A673 (cell line): ENCODE data around the gene SSX5. TPM values are rescaled to one million over a fixed set of nuclear protein-coding genes. Genes with fewer than 3 reads are reported as not detected.
"Not testable (repeated sequence)": the region's sequence is repeated elsewhere in the genome, so short reads cannot be mapped to it uniquely, and the experiment has no call there.

Experiments used
- BruUV-seq: library from RNA; stranded (reverse); fragments of 400-500 nt; replicated peaks from 2 replicates; lab custom pipeline; 2021; lab: Mats Ljungman, UMichigan
- CTCF ChIA-PET: fragments of 300-600 bp; sonication (Branson Sonifier 250); formaldehyde crosslinking; loops from one replicate; lab custom pipeline; 2022; ENCODE audit warnings: antibody characterized with exemption; lab: Charles Lee
- POLR2A ChIA-PET: fragments of 300-600 bp; sonication (Branson Sonifier 250); formaldehyde crosslinking; loops from one replicate; lab custom pipeline; 2022; ENCODE audit warnings: antibody characterized with exemption; ENCODE audit not compliant: low non-redundant PET; lab: Charles Lee
- DNase-seq: peaks from one replicate; pipeline ENCODE4 v3.0.0-alpha.2; 2015; ENCODE audit warnings: low spot score
- H3K27ac ChIP-seq: fragments of 200-600 bp; sonication (generic); 2 replicates; pipeline ENCODE4 v1.5.1; 2016; ENCODE audit warnings: mixed run types, low read depth, mild to moderate bottlenecking, mixed read lengths, antibody characterized with exemption, low read length; ENCODE audit not compliant: poor library complexity, severe bottlenecking
- H3K27me3 ChIP-seq: fragments of 200-600 bp; sonication (generic); replicated peaks from 2 replicates; pipeline ENCODE4 v1.6.1; 2017; ENCODE audit warnings: mixed run types, low read depth, mild to moderate bottlenecking, mixed read lengths, antibody characterized with exemption, low read length; ENCODE audit not compliant: insufficient read depth, poor library complexity
- H3K36me3 ChIP-seq: fragments of 200-600 bp; sonication (generic); 2 replicates; pipeline ENCODE4 v1.6.1; 2016; ENCODE audit warnings: mixed run types, mild to moderate bottlenecking, mixed read lengths, antibody characterized with exemption, low read length; ENCODE audit not compliant: insufficient read depth, poor library complexity, severe bottlenecking
- H3K4me1 ChIP-seq: fragments of 200-600 bp; sonication (generic); 2 replicates; pipeline ENCODE4 v1.6.1; 2017; ENCODE audit warnings: mixed run types, mild to moderate bottlenecking, mixed read lengths, antibody characterized with exemption, low read length; ENCODE audit not compliant: insufficient read depth, poor library complexity, severe bottlenecking
- H3K4me3 ChIP-seq: fragments of 200-600 bp; sonication (generic); 2 replicates; pipeline ENCODE4 v1.5.1; 2016; ENCODE audit warnings: low read depth, mixed run types, mild to moderate bottlenecking, mixed read lengths, low read length; ENCODE audit not compliant: poor library complexity, severe bottlenecking
- H3K9me3 ChIP-seq: fragments of 200-600 bp; sonication (generic); 2 replicates; pipeline ENCODE4 v1.6.1; 2016; ENCODE audit warnings: mixed run types, low read depth, mild to moderate bottlenecking, mixed read lengths, antibody characterized with exemption, low read length; ENCODE audit not compliant: poor library complexity, severe bottlenecking
- CTCF ChIP-seq: fragments of 300-800, 200-600 bp; sonication (generic); conservative IDR thresholded peaks from 2 replicates; pipeline ENCODE4 v1.5.1; 2017; ENCODE audit warnings: low read depth, mild to moderate bottlenecking, antibody characterized with exemption, low read length, moderate library complexity, mixed read lengths
- EZH2 ChIP-seq: fragments of 200-600 bp; sonication (generic); IDR thresholded peaks from 2 replicates; pipeline ENCODE4 v1.6.1; 2017; ENCODE audit warnings: borderline replicate concordance, low read depth, mild to moderate bottlenecking, mixed read lengths, antibody characterized with exemption, low read length; ENCODE audit not compliant: poor library complexity, severe bottlenecking
- intact Hi-C: fragments of 100-400 bp; cut with micrococcal nuclease; formaldehyde crosslinking; loops from one replicate; pipeline ENCODE4 v1.10.0; 2022; ENCODE audit not compliant: unreplicated experiment
- total RNA-seq: library from RNA; stranded (reverse); gene quantifications from 2 replicates; pipeline ENCODE4 v1.2.3, GENCODE V29; 2021

The SSX5 gene
- total RNA-seq, 1 experiment from 2014 or later = not detected

- H3K4me1 ChIP-seq = no peaks in the 10 kb centered on the region
- no peaks in the 10 kb centered on the region for H3K9me3 ChIP-seq
- no peak overlapping the region for H3K4me3 ChIP-seq
- DNase-seq = no peak
- no TSS peak for BruUV-seq
- CTCF ChIA-PET = no interaction called here
- intact Hi-C loops = no loop called here
- no peak overlapping the region for H3K27ac ChIP-seq
- H3K27me3 ChIP-seq = no peaks in the 10 kb centered on the region
- TF ChIP-seq EZH2 = no peak
- no peaks in the 10 kb centered on the region for H3K36me3 ChIP-seq
- POLR2A ChIA-PET = no interaction called here
These were observed 15.8 kb downstream of the SSX5 start for GRCh38 chrX:48180811-48181210.

- intact Hi-C loops = no loop called here
- Histone ChIP-seq H3K4me3 (no peak overlapping the region), H3K4me1 (no peaks in the 10 kb centered on the region), H3K27me3 (no peaks in the 10 kb centered on the region), H3K9me3 (no peaks in the 10 kb centered on the region), H3K36me3 (no peaks in the 10 kb centered on the region), H3K27ac (no peak overlapping the region)
- TF ChIP-seq CTCF (no peak), EZH2 (no peak)
- DNase-seq = no peak
- ChIA-PET CTCF (no interaction called here), POLR2A (no interaction called here)
- BruUV-seq = no TSS peak
These were observed 16.9 kb downstream of the SSX5 start for GRCh38 chrX:48179691-48180090.

- DNase-seq, POLR2A ChIA-PET, H3K27me3 ChIP-seq, H3K4me1 ChIP-seq, intact Hi-C loops, H3K4me3 ChIP-seq, CTCF ChIA-PET, H3K36me3 ChIP-seq, H3K27ac ChIP-seq, BruUV-seq, H3K9me3 ChIP-seq: not testable (repeated sequence)
These were observed 30.3 kb downstream of the SSX5 start for GRCh38 chrX:48166322-48166721.

GRCh38 chrX:48165241-48165640 is 31.4 kb downstream of the SSX5 start:
- Histone ChIP-seq H3K4me3 (no peak overlapping the region), H3K27me3 (no peaks in the 10 kb centered on the region), H3K4me1 (no peaks in the 10 kb centered on the region), H3K9me3 (no peaks in the 10 kb centered on the region), H3K36me3 (no peaks in the 10 kb centered on the region), H3K27ac (no peak overlapping the region)
- intact Hi-C loops = no loop called here
- BruUV-seq = no TSS peak
- CTCF ChIA-PET = no interaction called here
- DNase-seq = no peak
- POLR2A ChIA-PET = no interaction called here
- TF ChIP-seq EZH2 (no peak), CTCF (no peak)
